T-helper 22 cell (primary cell): ENCODE measurements around the gene GPR25.

ENCODE experiments used
- DNase-seq: peaks from one replicate; pipeline ENCODE4 v3.0.0-alpha.2; 2020; ENCODE audit warnings: low read depth

The GPR25 gene, protein sequence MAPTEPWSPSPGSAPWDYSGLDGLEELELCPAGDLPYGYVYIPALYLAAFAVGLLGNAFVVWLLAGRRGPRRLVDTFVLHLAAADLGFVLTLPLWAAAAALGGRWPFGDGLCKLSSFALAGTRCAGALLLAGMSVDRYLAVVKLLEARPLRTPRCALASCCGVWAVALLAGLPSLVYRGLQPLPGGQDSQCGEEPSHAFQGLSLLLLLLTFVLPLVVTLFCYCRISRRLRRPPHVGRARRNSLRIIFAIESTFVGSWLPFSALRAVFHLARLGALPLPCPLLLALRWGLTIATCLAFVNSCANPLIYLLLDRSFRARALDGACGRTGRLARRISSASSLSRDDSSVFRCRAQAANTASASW

DNA sequence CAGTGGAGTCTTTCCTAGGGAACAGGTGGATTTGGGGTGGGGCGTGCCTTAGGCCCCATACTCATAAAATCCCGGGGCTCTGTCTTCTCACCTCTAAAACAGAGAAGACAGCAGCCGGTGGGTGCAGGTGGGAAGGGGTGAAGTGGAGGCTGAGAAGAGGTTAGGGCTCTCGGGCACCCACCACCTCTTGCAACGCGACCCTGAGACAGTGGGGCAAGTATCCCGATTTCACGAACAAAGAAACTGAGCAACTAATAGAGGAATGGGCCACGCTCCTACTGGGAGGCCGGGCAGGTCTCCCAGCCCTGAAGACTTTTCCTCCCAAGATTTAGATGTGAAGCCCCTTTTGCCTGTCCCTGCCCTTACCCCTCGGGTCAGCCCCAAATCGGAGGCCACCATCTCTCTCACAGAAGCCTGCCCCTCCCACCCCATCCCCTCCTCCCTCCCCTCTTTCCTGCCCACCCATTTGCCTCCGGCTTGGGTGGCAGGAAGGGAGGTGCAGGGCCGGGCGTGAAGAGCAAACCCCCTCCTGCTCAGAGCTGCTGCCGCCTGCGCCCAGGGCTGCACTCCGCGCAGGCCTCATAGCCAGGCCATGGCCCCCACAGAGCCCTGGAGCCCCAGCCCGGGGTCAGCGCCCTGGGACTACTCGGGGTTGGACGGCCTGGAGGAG lies at the start of gene GPR25:
TSS of gene GPR25 (plus strand) at position 536 of the 670 bp plus-strand sequence. CDS start at position 593, 57 bp downstream.
- no peak for DNase-seq

DNA sequence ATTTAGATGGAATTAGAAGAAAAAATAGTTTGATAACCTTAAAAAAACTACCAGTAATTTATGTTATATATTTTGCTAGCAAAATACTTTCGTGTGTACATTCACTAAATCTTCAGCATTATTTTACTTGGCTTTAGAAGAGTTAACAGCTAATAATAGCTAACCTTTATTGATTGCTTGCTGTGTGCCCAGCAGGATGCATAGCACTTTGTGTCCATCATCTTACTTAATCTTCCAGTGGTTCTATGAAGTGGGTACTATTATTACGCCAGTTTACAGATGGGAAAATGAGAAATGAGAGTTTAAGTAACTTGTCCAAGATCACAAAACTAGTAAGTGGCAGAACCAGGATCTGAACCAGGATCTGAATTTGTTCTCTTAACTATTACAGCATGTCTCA lies 41.7 kb upstream of the GPR25 start:
- DNase-seq: no peak

DNA sequence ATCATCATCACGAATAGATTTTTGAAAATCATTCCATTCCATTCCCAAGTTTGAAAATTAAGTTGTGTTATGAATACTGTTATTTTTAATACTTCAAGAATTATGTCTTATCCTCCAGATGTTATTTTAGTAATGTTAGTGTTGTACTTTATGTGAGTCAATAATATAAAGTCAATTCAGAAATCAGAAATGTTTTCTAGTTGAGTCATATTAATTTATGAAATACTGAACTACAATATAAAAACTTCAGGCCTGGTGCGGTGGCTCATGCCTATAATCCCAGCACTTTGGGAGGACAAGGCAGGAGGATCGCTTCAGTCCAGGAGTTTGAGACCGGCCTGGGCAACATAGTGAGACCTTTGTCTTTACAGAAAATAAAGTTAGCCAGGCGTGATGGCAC lies 38.4 kb upstream of the GPR25 start:
- no peak for DNase-seq

DNA sequence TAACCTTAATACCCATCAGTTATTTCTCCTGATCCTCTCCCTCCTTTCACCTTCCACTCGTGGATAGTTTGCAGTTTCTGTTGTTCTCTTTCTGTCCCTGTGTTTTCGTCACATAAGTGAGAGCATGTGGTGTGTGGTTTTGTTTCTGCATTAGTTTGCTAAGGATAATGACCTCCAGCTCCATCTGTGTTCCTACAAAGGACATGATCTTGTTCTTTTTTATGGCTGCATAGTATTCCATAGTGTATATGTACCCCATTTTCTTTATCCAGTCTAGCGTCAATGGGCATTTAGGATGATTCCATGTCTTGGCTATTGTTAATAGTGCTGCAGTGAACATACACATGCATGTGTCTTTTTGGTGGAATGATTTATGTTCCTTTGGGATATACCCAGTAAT lies 36.6 kb upstream of the GPR25 start:
- no peak for DNase-seq

DNA sequence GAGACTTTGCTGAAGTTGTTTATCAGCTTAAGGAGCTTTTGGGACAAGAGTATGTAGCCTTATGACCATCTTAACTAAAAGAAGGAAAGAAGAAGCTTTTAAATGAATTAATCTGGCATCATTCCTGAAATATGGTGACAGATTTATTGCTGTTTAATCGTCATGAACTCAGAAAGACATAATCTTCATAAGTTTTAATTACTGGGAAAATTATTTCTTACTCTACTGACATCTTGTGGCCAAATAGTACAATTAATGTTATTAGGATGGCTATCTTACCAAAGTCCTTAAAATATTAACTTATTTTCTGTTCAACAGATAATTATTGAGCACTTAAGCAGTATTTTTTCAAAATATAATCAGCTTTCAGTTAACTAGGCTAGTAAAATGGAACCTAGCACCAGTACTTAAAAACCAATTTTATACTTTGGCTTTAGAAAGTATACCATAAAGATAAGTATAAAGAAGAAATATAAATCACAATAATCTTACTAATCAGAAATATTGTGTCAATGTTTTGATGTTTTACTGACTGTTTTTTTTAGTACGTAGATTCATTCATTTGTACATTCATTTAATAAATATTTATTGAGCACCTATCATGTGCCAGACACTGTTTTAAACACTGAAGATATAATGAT lies 34.7 kb upstream of the GPR25 start:
- DNase-seq: no peak

DNA sequence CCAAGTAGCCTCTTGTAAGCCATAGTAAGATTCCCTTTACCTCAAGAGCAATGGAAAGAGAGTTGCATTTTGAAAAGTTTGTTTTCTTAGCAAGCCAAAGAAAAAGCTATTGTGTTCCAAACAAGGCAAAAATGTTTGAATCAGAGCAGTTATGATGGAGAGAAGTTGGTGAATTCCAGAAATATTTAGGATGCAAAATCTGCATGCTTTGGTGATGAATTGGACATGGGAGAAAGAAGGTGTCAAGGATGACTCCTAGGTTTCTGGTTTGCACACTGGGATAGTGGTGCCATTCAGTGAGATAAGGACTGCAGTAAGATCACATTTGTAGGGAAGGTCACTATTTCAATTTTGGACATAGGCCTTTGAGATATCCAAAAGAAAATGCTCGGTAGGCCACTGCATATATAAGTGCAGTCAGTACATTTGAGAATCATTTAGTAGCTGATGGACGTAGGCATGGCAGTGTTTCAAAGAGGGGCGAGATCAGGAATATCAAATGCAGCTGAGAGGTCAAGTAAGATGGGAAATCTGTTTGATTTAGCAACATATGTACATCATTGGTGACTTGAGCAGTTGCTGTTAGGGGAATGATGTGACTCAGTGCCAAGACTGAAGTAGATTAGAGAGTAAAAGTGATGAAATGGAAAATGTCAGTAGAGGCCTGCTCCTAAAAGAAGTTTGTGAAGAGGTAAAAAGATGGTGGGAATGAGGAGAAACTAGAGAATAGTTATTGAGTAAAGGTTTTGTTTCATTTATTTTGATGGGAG lies 33.9 kb upstream of the GPR25 start:
- no peak for DNase-seq

DNA sequence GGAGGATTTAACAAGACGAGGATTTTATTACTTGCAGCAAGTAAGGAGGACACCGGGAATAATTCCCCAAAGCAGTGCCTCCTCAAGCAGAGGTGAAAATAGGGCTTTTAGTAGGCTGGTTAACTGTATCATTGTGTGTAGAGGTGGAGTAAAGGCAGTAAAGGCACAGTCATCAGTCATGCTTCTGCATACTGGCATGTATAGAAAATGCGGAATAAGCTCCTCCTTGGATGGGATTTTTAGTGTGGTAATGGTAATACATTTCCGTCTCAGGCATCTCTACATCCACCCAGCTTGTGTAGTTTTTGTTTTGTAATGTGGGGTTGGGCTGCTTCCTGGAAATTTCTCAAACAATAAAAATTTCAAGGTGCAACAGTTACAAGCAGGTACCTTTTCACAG lies 27.4 kb upstream of the GPR25 start:
- DNase-seq: no peak

DNA sequence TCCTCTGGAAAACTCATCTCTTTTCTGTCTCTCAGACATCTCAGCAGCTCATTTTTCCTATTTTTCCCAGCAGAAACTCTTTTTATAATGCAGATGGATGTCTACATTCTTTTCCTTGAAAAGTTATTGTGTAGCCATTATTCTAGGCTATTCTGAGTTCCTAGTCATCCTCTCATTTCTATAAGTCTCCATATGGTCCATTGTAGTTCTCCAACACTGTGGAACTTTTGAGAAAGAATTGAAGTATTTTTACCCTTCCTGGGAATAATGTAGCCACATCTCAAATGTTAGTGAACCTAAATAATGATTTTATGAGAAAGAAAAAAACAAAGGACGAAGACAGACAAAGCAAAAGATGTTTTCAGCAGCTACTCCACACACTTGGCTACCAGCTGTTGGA lies 26.4 kb upstream of the GPR25 start:
- no peak for DNase-seq

DNA sequence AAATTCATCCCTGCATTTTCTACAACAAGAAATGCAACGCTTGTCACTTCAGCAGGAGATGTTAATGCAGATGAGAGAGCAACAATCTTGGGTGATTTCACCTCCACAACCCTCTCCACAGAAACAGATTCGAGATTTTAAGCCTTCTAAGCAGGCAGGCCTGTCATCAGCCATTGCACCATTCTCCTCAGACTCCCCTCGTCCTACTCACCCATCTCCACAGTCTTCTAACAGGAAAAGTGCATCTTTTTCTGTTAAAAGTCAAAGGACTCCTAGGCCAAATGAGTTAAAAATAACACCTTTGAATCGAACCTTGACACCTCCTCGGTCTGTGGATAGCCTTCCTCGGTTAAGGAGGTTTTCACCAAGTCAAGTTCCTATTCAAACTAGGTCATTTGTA lies 23.4 kb upstream of the GPR25 start:
- DNase-seq: no peak

DNA sequence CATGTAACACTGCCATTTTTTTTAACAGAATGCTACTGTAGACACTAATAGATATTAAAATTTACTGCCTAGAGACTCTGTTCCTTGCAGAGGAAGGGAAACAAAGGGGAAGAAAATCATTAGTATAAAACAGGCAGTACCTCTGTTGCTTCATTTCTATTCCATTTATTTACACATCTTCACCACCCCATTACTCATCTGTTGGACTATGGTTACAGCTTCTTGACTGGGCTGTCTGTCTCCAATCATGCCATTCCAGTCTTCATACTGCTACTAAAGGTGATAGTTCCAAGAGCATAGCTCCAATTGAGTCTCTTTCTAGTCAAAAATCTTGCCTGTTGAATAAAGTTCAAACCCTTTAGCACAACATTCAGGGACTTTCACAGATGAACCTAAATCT lies 22.2 kb upstream of the GPR25 start:
- no peak for DNase-seq

DNA sequence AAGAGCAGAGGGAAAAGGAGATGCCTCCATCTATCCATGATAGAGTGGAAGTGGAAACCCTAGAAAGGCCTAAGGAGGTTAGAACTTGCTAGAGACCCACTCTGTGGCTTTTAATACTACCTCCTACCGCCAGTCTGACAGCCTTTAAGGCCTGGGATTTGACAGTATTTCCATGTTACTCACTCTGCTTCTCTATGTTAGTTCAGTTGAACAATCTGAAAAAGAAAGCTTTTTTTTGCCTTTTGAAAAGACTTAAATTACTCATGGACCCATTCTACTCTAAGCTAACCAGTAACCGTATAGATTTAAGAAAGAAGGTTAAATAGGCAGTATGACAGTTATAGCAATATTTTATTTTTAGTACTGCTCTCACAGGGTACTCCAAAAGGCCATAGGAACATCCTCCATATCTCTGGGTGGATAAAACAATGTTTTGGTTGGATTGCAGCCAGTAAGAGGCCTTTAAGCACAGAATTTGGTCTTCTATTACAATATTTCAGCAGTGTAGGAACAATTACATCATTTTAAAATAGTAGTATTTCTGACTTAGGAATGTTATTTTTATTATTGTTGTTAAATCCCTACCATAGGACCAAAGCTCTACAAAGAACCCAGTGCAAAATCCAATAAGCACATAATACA lies 15.9 kb upstream of the GPR25 start:
- no peak for DNase-seq

DNA sequence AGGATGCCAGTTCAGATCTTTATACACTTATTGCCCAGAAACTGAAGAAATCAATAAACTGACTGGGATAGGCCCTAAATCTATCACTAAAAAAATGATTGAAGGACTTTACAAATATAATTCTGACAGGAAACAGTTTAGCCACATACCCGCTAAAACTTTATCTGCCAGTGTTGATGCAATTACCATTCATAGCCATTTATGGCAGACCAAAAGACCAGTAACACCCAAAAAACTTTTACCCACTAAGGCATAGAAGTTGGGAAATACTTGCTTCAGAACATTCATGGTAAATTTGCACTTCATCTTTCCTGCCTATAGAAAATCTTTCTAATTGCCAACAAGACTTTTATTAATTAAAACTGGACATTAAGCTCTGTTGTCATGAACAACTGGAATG lies 15.0 kb upstream of the GPR25 start:
- DNase-seq: no peak

DNA sequence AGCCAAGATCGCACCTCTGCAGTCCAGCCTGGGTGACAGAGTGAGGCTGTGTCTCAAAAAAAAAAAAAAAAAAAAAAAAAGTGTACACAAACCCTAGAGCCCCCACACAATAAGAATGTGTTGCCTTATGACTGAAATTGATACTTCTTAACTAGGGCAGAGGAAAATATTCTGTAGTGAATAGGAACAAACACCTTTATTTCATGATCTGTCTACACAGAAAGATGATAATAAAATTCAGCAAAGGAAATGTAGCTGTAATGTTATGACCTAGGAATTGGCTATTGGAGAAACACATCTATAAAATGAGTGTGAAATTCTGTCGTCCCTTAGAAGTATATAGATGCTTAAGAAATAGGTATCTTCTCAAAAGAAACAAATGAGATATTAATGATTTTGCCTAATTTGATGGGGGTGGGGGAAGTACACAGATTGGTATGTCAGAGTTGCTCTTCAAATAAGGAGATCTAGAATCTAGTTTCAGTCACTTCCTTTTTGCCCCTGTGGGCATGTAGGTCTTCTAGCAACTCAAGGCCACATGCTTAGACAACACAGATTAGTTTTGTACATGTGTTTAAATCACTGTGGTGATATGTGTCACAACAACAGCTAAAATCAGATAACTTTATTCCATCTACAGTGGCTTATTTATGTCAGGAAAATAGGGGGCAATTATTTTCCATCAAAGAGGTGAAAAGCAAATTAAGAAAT lies 10.7 kb upstream of the GPR25 start:
- no peak for DNase-seq

DNA sequence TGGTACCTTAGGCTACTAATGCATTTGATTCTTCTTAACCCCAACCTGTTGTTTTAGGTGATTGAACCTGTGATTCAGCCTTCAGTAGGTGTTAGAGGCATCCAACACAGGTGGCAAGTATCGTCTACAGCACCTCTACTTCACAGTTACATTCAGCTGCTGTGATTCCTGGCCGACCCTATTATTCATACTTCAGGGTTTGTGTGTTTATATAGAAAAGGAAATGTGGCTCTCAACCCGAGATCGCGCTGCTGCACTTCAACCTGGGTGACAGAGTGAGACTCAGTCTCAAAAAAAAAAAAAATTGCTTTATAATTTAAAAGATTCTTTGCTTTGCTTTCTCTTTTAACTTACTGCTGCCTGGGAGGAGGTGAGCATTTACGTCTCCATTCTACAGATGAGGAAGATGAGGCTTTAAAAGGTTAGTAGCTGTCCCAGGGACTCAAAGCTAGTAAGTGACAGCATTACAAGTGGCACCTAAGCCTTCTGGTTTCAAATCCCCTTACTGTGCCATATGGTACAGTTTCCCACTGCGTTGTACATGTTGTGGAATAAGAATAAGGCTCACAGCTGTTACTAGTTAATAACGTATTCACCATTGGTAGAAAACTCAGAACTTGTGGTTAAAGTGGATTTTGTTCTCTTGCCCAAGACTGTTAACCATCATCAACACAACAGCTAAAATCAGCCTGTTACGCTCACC lies 9.9 kb upstream of the GPR25 start:
- DNase-seq: no peak

DNA sequence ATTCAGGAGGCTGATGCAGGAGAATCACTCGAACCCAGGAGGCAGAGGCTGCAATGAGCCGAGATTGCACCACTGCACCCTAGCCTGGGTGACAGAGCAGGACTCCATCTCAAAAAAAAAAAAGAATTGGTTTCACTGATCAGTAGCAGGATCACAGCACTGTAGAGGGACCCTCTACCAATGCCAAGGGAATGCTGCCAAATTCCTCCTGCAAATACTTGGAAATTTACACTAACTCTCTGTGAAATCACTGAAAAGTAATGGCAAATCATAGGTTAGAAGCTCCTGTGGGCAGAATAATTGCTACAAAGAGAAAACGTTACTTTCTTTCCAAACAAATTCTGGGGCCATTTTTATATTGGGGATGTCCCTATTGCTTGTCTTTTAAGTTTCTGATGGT lies 6.7 kb upstream of the GPR25 start:
- no peak for DNase-seq

DNA sequence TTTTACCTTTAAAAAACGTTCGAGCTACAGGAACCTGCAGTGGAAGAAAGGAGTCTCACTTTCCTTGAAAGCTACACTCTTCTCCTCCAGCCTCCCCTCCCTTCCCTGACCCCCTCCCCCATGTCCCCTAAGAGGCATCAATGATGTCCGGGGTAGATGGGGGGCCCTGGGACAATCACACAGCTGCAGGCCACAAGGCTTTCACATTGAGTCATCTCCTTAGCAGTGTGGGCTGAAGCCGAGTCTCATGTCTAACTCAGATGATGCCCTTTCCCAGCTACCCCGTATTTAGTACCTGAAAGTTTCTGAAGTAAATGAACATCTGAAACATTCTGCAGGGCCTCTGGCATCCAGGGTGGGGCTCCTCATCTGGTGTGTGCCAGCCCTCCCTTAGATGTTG lies 6.3 kb upstream of the GPR25 start:
- no peak for DNase-seq

DNA sequence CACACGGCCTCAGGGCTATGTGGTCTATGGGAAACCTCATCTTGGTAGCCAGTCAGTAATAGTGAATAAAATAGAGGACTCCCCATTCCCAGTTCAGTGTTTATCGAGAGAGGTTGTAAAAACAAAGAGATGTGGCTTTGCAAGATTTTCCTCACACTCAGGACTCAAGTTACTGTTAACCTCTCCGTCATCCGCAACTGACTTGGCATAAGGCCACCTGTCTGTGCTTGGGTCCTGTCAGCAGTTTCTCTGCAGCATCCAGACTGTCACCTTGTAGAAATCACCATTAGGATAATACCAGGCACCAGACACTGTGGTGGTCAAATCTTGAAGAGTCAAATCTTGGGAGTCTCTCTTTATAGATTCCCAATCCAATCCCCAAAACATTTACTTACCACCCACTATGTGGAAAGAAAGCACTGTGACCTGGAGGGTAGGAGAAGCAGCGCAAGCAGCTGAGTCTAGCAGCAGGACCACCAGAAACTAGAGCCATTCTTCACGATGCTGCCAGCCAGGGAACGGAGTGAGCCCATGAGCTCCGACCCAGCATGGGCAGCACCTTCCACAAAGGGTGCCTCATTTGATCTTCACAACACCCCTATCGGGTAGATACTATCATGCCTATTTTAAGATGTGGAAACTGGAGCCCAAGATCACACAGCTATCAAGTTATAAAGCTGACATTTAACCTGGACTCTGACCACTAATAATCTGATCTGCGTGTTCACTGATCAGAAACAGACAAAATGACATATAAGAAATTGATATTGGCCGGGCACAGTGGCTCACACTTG lies 5.6 kb upstream of the GPR25 start:
- DNase-seq: no peak

DNA sequence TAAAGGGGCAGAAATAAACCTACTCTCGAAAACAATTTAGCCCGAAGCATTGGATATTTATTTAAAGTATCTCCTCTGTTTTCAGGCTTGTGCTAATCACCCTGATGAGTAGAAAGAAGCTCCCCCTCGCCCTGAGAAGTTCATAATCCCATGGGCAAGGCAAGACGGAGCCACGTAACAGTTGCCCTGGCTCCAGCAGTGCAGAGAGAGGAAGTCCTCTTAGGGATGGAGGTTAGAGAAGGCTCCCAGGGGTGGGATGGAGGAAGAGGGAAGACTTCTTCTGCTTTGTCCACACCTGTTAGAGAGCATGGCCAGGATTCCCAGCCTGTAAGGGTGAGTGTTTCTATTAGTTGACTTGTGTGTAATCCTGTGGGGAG lies 3.4 kb upstream of the GPR25 start:
- DNase-seq: no peak

DNA sequence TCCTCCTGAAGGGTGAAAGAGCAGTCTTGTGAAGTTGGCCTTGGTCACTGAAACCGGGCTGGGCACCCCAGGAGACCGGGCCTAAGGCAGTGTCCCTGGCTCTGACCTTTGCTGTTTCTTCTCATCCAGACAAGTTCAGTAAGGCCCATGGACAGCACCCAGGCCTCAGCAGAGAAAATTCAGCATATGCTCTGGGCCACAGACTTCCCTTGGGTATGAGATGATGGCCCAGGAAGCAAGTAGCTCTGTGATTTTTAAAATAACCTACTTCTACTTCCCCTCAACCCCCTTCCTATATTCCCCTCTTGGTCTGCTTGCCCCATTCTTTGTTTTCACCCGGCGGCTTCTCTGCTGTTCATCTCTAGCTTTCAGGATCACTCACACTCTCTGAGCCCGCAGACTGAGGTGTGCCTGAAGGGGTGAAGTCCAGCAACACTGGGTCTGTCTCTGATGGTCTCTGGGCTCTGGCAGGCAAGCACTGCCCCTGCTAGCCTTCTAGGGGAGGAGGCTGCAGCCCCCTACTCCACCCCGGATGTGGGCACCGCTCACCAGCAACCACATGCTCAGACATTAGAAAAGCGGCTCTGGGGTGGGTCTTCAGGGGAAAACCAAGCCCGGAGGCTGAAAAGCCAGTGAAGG lies 2.9 kb upstream of the GPR25 start:
- no peak for DNase-seq
